K562 (cell line): ENCODE measurements around the gene CKMT2. TPM values are rescaled to one million over a fixed set of nuclear protein-coding genes. Genes with fewer than 3 reads are reported as not detected.

Experiments
- BCL6 ChIP-seq: fragments of 250-450 bp; sonication (Bioruptor Pico); IDR thresholded peaks from 2 replicates; pipeline ENCODE4 v1.4.0; 2020
- CBX1 ChIP-seq: sonication (generic); IDR thresholded peaks from 2 replicates; pipeline ENCODE4 v1.6.1; 2016; ENCODE audit warnings: antibody characterized with exemption, low read depth, mild to moderate bottlenecking
- CBX3 ChIP-seq, 2 experiments: IDR thresholded peaks; 1 replicate in 1 of 2; 2 replicates in 1 of 2; pipeline ENCODE4 v1.6.1; 2012; ENCODE audit warnings: inconsistent platforms in 2 of 2, low read length in 2 of 2, borderline replicate concordance in 1 of 2, control low read depth in 1 of 2
- GABPA ChIP-seq: fragments of 200-800 bp; sonication (Bioruptor generic); conservative IDR thresholded peaks from 2 replicates; pipeline ENCODE4 v1.6.1; 2016; ENCODE audit warnings: low read depth, missing genetic modification characterization, missing compliant biosample characterization
- MXI1 ChIP-seq: IDR thresholded peaks from 2 replicates; pipeline ENCODE4 v1.6.1; 2011; ENCODE audit warnings: low read depth, mild to moderate bottlenecking, improper control_type of control experiment, low read length
- POLR2A ChIP-seq: fragments of 450-650 bp; conservative IDR thresholded peaks from 2 replicates; pipeline ENCODE4 v1.6.1; 2016
- RBFOX2 ChIP-seq: fragments of 200-400 bp; formaldehyde crosslinking; IDR thresholded peaks from 2 replicates; pipeline ENCODE4 v1.6.1; 2017; ENCODE audit warnings: low read depth, mild to moderate bottlenecking, low read length, moderate library complexity
- SLC30A9 ChIP-seq: fragments of 250-450 bp; sonication (Bioruptor Pico); IDR thresholded peaks from 2 replicates; pipeline ENCODE4 v1.8.0; 2022; ENCODE audit warnings: mild to moderate bottlenecking, moderate library complexity
- SMAD3 ChIP-seq: fragments of 450-650 bp; formaldehyde crosslinking; conservative IDR thresholded peaks from 2 replicates; pipeline ENCODE4 v1.4.0; 2020; ENCODE audit warnings: mild to moderate bottlenecking
- SOX6 ChIP-seq: fragments of 450-650 bp; IDR thresholded peaks from 2 replicates; pipeline ENCODE4 v1.6.1; 2014; ENCODE audit warnings: mild to moderate bottlenecking
- ZC3H11A ChIP-seq: IDR thresholded peaks from 2 replicates; pipeline ENCODE4 v1.6.1; 2012; ENCODE audit warnings: low read depth, low read length, improper control_type of control experiment
- ZFP36 ChIP-seq: fragments of 150-350 bp; IDR thresholded peaks from 2 replicates; pipeline ENCODE4 v1.6.1; 2018; ENCODE audit warnings: low read length, low read depth; ENCODE audit not compliant: partially characterized antibody
- ZFPM2 ChIP-seq: fragments of 250-450 bp; sonication (Bioruptor Pico); IDR thresholded peaks from 2 replicates; pipeline ENCODE4 v1.5.1; 2022; ENCODE audit warnings: mild to moderate bottlenecking
- ZNF445 ChIP-seq: fragments of 250-450 bp; sonication (Bioruptor Pico); IDR thresholded peaks from 2 replicates; pipeline ENCODE4 v1.4.0; 2020; ENCODE audit warnings: low read depth, mild to moderate bottlenecking, moderate library complexity
- ZNF551 ChIP-seq: fragments of 250-450 bp; sonication (Bioruptor Pico); IDR thresholded peaks from 2 replicates; pipeline ENCODE4 v1.5.0; 2021; ENCODE audit warnings: mild to moderate bottlenecking, moderate library complexity
- ZNF780A ChIP-seq: fragments of 250-450 bp; sonication (Bioruptor Pico); IDR thresholded peaks from 2 replicates; pipeline ENCODE4 v1.5.0; 2021; ENCODE audit warnings: mild to moderate bottlenecking
- ZNF830 ChIP-seq: fragments of 250-450 bp; sonication (Bioruptor Pico); IDR thresholded peaks from 2 replicates; pipeline ENCODE4 v1.5.0; 2021; ENCODE audit warnings: mild to moderate bottlenecking
- polyA plus RNA-seq, 8 experiments: library from polyadenylated mRNA; depleted of rRNA in 4 of 8; stranded (reverse) in 5 of 8; unstranded in 3 of 8; fragments of >200 nt; fragmentation: Nextera tagmentation in 2 of 8; fragmentation: Illumina TruSeq in 1 of 8; extraction: Ambion mirVana in 2 of 8; extraction: Trizol in 1 of 8; gene quantifications; 2 replicates each; pipeline versions ENCODE4 v1.2.1 to v1.2.3, GENCODE V29; 2011 to 2014; ENCODE audit warnings: inconsistent platforms in 1 of 8, missing spikeins in 1 of 8
- total RNA-seq, 7 experiments: library from RNA; depleted of rRNA in 6 of 7; stranded (reverse); fragments of >200 nt in 6 of 7; fragmentation: Illumina TruSeq in 2 of 7; extraction: Trizol in 2 of 7; gene quantifications; 2 replicates each; pipeline versions ENCODE4 v1.2.1 to v1.2.3, GENCODE V29; 2011 to 2021; ENCODE audit warnings: low replicate concordance in 1 of 7
- TF ChIP-seq, protein P1 (sequence below): sonication (generic); formaldehyde crosslinking; IDR thresholded peaks from 2 replicates; pipeline ENCODE4 v1.8.0; 2023; ENCODE audit warnings: mild to moderate bottlenecking, missing genetic modification reagents
- TF ChIP-seq, protein P2 (sequence below): fragments of 450-650 bp; IDR thresholded peaks from 2 replicates; pipeline ENCODE4 v1.7.0; 2016; ENCODE audit warnings: borderline replicate concordance
- TF ChIP-seq, protein P3 (sequence below): sonication (generic); formaldehyde crosslinking; IDR thresholded peaks from 2 replicates; pipeline ENCODE4 v1.8.0; 2022; ENCODE audit warnings: mild to moderate bottlenecking, missing genetic modification reagents
- TF ChIP-seq, protein P4 (sequence below): fragments of 450-650 bp; conservative IDR thresholded peaks from 2 replicates; pipeline ENCODE4 v1.6.1; 2016; ENCODE audit warnings: missing genetic modification characterization, low read depth, mild to moderate bottlenecking, missing compliant biosample characterization, moderate library complexity

The CKMT2 gene
- total and polyA plus RNA-seq, 9 of the 15 experiments (the other 6 are each of a cell fraction or from before 2014, with no cell fraction given): 0.03 TPM; not detected in 8

DNA sequence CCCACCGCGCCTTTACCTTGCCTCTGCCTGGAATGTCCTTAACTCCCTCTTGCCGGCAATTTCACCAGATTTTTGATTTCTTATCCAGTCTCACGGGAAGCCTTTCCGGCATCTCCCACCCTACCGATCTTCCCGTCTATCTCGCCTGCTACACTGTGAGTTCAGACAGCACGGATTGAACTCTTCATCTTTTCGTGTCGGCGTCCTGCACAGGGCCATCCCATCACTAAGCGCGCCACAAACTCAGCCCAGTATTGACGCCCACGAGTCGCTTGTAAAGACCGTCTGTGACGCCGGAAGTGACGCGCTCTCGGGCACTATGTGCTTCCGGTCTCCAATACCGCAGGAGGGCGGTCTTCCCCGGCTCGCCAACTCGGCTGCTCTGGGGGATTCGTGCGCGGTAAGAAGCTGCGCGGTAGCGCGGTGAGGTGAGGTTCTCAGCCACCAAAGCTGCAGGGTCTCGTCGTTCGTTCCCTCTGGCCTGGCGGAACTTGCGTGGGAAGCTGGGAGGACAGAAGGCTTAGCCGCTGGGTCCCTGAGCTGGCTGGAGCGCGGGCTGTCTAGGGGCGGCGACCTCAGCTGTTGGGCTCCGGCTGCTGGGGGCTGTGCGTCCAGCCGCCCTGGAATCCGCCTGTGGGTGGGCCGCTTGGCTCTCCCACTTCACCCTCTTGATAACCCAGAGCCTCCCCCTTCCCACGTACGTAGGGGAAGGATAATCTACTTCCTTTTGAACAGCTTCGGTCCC is 68.3 kb downstream of the CKMT2 start, which contains the start of gene ZCCHC9 (continued):
- no peak for TF ChIP-seq ZNF830 (CRISPR knock-in tag)
- TF ChIP-seq GABPA: peak; percentile 98
- no peak for TF ChIP-seq ZC3H11A
- TF ChIP-seq ZFPM2 (CRISPR knock-in tag): no peak
- no peak for TF ChIP-seq ZNF445 (CRISPR knock-in tag)
- no peak for TF ChIP-seq SLC30A9 (CRISPR knock-in tag)
- TF ChIP-seq BCL6: no peak
- peak; percentile 35; the same call in 1 of the 2 replicates for TF ChIP-seq CBX1
- TF ChIP-seq SOX6: peak; percentile 31; the same call in 1 of the 2 replicates
- TF ChIP-seq, protein P1, sequence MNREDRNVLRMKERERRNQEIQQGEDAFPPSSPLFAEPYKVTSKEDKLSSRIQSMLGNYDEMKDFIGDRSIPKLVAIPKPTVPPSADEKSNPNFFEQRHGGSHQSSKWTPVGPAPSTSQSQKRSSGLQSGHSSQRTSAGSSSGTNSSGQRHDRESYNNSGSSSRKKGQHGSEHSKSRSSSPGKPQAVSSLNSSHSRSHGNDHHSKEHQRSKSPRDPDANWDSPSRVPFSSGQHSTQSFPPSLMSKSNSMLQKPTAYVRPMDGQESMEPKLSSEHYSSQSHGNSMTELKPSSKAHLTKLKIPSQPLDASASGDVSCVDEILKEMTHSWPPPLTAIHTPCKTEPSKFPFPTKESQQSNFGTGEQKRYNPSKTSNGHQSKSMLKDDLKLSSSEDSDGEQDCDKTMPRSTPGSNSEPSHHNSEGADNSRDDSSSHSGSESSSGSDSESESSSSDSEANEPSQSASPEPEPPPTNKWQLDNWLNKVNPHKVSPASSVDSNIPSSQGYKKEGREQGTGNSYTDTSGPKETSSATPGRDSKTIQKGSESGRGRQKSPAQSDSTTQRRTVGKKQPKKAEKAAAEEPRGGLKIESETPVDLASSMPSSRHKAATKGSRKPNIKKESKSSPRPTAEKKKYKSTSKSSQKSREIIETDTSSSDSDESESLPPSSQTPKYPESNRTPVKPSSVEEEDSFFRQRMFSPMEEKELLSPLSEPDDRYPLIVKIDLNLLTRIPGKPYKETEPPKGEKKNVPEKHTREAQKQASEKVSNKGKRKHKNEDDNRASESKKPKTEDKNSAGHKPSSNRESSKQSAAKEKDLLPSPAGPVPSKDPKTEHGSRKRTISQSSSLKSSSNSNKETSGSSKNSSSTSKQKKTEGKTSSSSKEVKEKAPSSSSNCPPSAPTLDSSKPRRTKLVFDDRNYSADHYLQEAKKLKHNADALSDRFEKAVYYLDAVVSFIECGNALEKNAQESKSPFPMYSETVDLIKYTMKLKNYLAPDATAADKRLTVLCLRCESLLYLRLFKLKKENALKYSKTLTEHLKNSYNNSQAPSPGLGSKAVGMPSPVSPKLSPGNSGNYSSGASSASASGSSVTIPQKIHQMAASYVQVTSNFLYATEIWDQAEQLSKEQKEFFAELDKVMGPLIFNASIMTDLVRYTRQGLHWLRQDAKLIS (CRISPR knock-in tag): no peak; the same call in 1 of the 2 replicates
- no peak for TF ChIP-seq SMAD3 (CRISPR knock-in tag)
- peak; percentile 98 for TF ChIP-seq RBFOX2
- peak; percentile 96 for TF ChIP-seq POLR2A
- TF ChIP-seq, protein P2, sequence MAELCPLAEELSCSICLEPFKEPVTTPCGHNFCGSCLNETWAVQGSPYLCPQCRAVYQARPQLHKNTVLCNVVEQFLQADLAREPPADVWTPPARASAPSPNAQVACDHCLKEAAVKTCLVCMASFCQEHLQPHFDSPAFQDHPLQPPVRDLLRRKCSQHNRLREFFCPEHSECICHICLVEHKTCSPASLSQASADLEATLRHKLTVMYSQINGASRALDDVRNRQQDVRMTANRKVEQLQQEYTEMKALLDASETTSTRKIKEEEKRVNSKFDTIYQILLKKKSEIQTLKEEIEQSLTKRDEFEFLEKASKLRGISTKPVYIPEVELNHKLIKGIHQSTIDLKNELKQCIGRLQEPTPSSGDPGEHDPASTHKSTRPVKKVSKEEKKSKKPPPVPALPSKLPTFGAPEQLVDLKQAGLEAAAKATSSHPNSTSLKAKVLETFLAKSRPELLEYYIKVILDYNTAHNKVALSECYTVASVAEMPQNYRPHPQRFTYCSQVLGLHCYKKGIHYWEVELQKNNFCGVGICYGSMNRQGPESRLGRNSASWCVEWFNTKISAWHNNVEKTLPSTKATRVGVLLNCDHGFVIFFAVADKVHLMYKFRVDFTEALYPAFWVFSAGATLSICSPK: no peak
- no peak for TF ChIP-seq ZNF780A (CRISPR knock-in tag)
- TF ChIP-seq, protein P3, sequence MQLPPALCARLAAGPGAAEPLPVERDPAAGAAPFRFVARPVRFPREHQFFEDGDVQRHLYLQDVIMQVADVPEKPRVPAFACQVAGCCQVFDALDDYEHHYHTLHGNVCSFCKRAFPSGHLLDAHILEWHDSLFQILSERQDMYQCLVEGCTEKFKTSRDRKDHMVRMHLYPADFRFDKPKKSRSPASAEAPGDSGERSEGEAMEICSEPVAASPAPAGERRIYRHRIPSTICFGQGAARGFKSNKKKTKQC: peak; percentile 29; the same call in 1 of the 2 replicates
- no peak for TF ChIP-seq MXI1
- TF ChIP-seq ZNF551 (CRISPR knock-in tag): no peak
- no peak for TF ChIP-seq CBX3 (IDR thresholded peaks at IDR 0.05; ENCODE audit: borderline replicate concordance in 1 of 2, low read length in 2 of 2)
- TF ChIP-seq, protein P4, sequence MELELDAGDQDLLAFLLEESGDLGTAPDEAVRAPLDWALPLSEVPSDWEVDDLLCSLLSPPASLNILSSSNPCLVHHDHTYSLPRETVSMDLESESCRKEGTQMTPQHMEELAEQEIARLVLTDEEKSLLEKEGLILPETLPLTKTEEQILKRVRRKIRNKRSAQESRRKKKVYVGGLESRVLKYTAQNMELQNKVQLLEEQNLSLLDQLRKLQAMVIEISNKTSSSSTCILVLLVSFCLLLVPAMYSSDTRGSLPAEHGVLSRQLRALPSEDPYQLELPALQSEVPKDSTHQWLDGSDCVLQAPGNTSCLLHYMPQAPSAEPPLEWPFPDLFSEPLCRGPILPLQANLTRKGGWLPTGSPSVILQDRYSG (tag): no peak
- no peak for TF ChIP-seq ZFP36
